ENCODE results near the gene ZSCAN5A. TPM values are rescaled to one million over a fixed set of nuclear protein-coding genes. Genes with fewer than 3 reads are reported as not detected.

The ZSCAN5A gene
- total and polyA plus RNA-seq, 9 of the 15 experiments (the other 6 are each of a cell fraction or from before 2014, with no cell fraction given): 5.8 to 15.3 (median 11.8) TPM

DNA sequence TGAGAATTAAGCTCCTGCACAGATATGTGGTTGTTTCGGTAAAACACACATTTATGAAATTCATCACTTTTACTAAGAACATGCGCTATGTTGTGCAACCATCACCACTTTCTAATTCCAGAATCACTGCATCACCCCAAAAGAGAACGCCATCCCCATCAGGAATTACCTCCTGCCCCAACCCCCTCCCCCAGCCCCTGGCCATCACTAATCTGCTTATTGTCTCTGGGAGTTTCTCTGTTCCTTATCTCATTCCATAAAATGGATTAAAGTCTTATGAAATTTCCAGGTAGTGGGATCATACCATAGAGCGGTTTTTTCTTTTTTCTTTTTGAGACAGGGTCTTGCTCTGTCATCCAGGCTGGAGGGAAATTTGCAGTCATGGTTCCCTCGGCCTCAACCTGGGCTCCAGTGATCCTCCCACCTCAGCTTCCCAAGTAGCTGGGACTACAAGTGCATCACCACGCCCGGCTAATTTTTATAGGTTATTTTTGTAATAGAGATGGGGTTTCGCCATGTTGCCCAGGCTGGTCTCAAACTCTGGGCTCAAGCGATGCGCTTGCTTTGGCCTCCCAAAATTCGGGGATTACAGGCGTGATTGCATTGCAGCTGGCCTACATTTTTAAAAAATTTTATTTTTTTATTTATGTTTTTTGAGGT lies 120.5 kb downstream of the ZSCAN5A start:
- H3K9me3 ChIP-seq (replicated peaks; ENCODE audit: control insufficient read depth, insufficient read depth, low read depth, low read length): no peaks in the 10 kb centered on the region
- TF ChIP-seq, protein P1, sequence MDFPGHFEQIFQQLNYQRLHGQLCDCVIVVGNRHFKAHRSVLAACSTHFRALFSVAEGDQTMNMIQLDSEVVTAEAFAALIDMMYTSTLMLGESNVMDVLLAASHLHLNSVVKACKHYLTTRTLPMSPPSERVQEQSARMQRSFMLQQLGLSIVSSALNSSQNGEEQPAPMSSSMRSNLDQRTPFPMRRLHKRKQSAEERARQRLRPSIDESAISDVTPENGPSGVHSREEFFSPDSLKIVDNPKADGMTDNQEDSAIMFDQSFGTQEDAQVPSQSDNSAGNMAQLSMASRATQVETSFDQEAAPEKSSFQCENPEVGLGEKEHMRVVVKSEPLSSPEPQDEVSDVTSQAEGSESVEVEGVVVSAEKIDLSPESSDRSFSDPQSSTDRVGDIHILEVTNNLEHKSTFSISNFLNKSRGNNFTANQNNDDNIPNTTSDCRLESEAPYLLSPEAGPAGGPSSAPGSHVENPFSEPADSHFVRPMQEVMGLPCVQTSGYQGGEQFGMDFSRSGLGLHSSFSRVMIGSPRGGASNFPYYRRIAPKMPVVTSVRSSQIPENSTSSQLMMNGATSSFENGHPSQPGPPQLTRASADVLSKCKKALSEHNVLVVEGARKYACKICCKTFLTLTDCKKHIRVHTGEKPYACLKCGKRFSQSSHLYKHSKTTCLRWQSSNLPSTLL (IDR thresholded peaks at IDR 0.05): no peak
- TF ChIP-seq NR2F6 (CRISPR knock-in tag; IDR thresholded peaks at IDR 0.05): no peak
- no peak for TF ChIP-seq TCF7 (IDR thresholded peaks at IDR 0.05; ENCODE audit: borderline replicate concordance)
- TF ChIP-seq, protein P2, sequence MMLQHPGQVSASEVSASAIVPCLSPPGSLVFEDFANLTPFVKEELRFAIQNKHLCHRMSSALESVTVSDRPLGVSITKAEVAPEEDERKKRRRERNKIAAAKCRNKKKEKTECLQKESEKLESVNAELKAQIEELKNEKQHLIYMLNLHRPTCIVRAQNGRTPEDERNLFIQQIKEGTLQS (IDR thresholded peaks at IDR 0.05): no peak
- TF ChIP-seq, protein P2 (CRISPR knock-in tag; conservative IDR thresholded peaks at IDR 0.05): no peak
- TF ChIP-seq GABPA (tag; conservative IDR thresholded peaks at IDR 0.05; ENCODE audit: low read depth): no peak
- ChIA-PET CTCF (ENCODE audit: low intra/inter-chr PET ratio) (no interaction called here), POLR2A (no interaction called here)
- ATAC-seq (no peak), DNase-seq (ENCODE audit: extremely low read depth in 1 of 4, low spot score in 3 of 4) (no peak), FAIRE-seq (no peak)
- no peaks in the 10 kb centered on the region for H4K20me1 ChIP-seq (replicated peaks; ENCODE audit: control insufficient read depth, insufficient read depth, low read length)
- no peak overlapping the region for H3K4me3 ChIP-seq
- no TSS peak for BruUV-seq (replicated peaks)
- H3K4me2 ChIP-seq (ENCODE audit: insufficient read depth, low read length): no peak overlapping the region
- 41% methylated on average over 10 of the region's 12 CpGs for WGBS (ENCODE audit: insufficient coverage, low coverage, missing lambda C conversion rate)
- intact Hi-C loops (cut with micrococcal nuclease) (no loop called here), in situ Hi-C loops (cut with MboI) (no loop called here)
- no peak overlapping the region for H3K9ac ChIP-seq (ENCODE audit: insufficient read depth in 1 of 2, low read depth in 2 of 2, low read length in 2 of 2)
- no peak overlapping the region for H2AFZ ChIP-seq (ENCODE audit: low read depth, low read length)
- H3K4me1 ChIP-seq (replicated peaks in 1 of 2; ENCODE audit: control insufficient read depth in 2 of 2, insufficient read depth in 2 of 2, low read length in 2 of 2): peaks cover 0 to 3% of the 10 kb centered on the region in 2 experiments; a peak in 3 of 5 replicates
- no peaks in the 10 kb centered on the region for H3K9me1 ChIP-seq (ENCODE audit: control insufficient read depth, insufficient read depth, low read length)
- no peaks in the 10 kb centered on the region for H3K79me2 ChIP-seq (ENCODE audit: control insufficient read depth, insufficient read depth, low read length)
- no peaks in the 10 kb centered on the region for H3K36me3 ChIP-seq (ENCODE audit: control insufficient read depth, insufficient read depth, low read length)
- H3K27me3 ChIP-seq (ENCODE audit: control insufficient read depth in 2 of 2, insufficient read depth in 2 of 2, low read length in 2 of 2): no peaks in the 10 kb centered on the region; a peak in 1 of 5 replicates
- no peak overlapping the region for H3K27ac ChIP-seq (ENCODE audit: extremely low read depth, low read depth, low read length)

Data from K562 (cell line).